22Rv1 (cell line): ENCODE data around the gene DDX27.
"Not testable (repeated sequence)": the region's sequence is repeated elsewhere in the genome, so short reads cannot be mapped to it uniquely, and the experiment has no call there.

Experiments used
- H3K27ac ChIP-seq: fragments of 450-650 bp; 2 replicates; pipeline ENCODE4 v1.5.1; 2017
- ZFX ChIP-seq: fragments of 450-650 bp; IDR thresholded peaks from 2 replicates; pipeline ENCODE4 v1.6.1; 2017; ENCODE audit warnings: antibody characterized with exemption, borderline replicate concordance
- TF ChIP-seq, protein P1 (sequence below): fragments of 450-650 bp; IDR thresholded peaks from 2 replicates; pipeline ENCODE4 v1.5.1; 2017; ENCODE audit warnings: mild to moderate bottlenecking

DDX27 gene

DNA sequence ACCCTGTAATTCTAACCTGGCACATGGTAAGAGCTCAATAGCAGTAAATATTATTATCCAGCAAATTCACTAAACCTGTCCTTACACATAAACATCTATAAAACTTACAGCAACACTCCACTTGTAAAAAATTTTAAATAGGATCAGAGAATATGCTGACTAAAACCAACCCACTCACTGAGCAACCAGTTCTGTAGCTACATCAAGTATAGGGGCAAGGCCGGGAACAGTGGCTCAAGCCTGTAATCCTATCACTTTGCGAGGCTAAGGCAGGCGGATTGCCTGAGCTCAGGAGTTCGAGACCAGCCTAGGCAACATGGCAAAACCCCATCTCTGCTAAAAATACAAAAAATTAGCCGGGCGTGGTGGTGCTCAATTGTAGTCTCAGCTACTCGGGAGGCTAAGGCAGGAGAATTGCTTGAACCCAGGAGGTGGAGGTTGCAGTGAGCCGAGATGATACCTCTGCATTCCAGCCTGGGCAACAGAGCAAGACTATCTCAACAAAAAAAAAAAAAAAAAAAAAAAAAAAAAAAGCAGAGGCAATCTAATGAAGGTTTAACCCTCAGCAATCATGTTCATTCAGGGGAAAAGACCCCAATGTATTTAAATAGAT is 37.8 kb upstream of the DDX27 start:
- TF ChIP-seq ZFX, result no peak
- TF ChIP-seq, protein P1, sequence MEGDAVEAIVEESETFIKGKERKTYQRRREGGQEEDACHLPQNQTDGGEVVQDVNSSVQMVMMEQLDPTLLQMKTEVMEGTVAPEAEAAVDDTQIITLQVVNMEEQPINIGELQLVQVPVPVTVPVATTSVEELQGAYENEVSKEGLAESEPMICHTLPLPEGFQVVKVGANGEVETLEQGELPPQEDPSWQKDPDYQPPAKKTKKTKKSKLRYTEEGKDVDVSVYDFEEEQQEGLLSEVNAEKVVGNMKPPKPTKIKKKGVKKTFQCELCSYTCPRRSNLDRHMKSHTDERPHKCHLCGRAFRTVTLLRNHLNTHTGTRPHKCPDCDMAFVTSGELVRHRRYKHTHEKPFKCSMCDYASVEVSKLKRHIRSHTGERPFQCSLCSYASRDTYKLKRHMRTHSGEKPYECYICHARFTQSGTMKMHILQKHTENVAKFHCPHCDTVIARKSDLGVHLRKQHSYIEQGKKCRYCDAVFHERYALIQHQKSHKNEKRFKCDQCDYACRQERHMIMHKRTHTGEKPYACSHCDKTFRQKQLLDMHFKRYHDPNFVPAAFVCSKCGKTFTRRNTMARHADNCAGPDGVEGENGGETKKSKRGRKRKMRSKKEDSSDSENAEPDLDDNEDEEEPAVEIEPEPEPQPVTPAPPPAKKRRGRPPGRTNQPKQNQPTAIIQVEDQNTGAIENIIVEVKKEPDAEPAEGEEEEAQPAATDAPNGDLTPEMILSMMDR, result no peak
- H3K27ac ChIP-seq, result no peak overlapping the region

DNA sequence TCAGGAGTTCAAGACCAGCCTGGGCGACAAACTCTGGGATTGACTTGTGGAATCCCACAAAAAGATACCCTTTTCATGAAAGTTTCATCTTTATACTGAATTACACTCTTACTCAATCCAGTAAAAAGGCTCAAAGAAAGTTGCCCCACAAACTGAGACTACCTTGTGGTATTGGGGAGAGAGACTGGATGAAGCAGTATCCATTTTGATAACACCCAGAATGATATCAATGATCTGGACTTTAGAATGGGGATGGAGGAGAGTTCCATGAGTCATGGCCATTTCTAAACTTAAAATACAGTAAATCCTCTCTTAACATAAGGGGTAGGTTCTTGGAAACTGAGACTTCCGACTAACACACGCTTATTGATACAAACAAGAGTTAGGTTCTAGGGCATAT is 35.8 kb upstream of the DDX27 start:
- TF ChIP-seq, protein P1, result no peak
- no peak for TF ChIP-seq ZFX
- no peak overlapping the region for H3K27ac ChIP-seq

DNA sequence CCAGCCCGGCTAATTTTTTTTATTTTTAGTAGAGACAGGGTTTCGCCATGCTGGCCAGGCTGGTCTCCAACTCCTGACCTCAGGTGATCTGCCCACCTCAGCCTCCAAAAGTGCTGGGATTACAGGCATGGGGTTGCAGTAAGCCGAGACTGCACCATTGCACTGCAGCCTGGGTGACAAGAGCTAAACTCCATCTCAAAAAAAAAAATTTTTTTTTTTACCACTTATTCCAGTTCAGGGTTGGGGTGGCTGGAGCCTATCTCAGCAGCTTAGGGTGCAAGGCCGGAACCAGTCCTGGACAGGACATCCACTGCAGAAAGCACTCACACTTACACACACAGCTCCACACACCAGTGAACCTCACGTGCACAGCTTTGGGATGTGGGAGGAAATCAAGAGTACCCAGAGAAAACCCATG is 35.1 kb upstream of the DDX27 start:
- not testable (repeated sequence) for H3K27ac ChIP-seq

DNA sequence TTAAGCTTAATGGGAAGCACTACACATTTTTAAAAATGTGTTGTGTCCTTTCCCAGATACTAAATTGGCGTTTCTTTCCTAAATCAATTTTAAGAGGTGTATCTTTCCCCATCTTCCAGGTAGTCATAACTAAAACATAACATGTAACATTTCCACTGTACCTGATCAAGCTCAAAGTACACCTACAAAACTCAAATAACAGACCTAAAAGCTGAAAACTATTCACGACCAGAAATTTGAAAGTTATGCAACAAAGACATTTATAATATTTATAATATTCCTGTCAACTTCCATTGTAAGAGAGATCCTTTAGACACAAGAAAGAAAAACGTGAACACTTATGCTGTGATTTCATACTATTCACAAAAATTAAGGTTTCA is 34.5 kb upstream of the DDX27 start:
- no peak for TF ChIP-seq ZFX
- TF ChIP-seq, protein P1, result no peak

DNA sequence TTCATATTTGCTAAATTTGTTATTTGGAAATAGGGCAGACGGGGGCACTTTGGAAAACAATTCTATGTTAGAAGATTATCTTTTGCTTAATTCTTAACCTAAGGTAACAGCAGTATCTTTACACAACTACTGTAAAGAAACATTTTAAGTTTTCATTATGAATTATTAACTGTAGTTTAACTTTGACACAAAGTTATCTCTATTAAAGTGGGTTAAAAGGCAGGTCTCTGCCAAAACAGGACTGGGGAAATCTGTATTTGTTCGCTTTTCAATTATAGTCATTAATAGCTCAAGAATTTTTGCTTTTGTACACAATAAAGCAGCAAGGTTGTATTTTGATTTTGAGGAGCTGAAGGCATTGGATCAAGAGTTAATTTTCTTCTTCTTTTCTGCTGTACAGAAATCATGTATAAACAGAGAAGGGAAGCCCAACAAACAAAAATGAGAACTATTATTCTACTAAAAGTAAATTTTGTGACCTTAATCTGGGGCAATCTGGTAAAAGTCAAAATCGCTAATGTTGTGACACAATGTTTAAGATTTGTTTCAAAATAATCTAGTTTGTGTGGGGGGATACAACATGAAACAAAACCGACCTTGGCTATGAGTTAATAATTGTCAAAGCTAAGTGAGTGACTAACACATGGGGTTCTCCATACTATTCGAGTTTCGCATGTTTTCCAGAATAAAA is 34.0 kb upstream of the DDX27 start:
- no peak for TF ChIP-seq ZFX
- TF ChIP-seq, protein P1, result no peak
- no peak overlapping the region for H3K27ac ChIP-seq

More for the DNA sequence above, 34.5 kb upstream of the DDX27 start:
- H3K27ac ChIP-seq, result no peak overlapping the region

DNA sequence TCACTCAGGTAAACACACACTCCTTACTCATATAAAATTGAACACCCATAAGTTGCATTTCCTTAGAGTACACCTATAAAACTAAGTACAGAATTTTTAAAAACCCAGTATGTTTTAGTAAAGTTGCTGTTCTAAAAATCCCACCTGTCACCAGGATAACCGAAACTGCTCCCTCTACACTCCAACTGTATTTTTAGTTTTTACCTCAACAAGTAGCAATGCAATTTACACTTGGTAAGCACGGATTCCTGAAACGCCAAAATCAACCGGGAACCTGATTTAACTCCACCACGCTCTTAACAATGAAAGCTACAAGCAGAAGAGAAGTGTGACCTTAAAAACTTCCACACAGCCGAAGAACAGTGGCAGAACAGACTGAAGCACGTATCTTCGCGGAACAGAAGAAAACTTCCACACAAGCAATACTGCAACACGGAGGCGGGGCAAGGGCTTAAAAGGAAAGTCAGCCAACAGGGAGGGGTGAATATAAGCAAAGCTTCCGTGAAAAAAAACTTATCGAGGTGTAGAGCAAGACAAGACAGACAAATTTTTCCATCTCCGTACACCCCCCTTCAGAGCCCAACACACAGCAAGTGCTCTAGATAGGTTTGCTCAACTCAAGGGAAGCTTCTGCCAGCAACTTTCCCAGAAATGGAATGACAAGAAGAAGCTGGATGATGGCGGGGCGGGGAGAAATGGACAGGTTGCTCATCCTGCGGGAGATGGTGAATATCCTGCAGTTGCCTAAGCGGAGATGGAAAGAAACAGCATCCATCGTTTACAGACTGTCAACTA is 32.5 kb upstream of the DDX27 start:
- TF ChIP-seq ZFX, result no peak
- TF ChIP-seq, protein P1, result no peak
- H3K27ac ChIP-seq, result peak overlapping the region; percentile 89

DNA sequence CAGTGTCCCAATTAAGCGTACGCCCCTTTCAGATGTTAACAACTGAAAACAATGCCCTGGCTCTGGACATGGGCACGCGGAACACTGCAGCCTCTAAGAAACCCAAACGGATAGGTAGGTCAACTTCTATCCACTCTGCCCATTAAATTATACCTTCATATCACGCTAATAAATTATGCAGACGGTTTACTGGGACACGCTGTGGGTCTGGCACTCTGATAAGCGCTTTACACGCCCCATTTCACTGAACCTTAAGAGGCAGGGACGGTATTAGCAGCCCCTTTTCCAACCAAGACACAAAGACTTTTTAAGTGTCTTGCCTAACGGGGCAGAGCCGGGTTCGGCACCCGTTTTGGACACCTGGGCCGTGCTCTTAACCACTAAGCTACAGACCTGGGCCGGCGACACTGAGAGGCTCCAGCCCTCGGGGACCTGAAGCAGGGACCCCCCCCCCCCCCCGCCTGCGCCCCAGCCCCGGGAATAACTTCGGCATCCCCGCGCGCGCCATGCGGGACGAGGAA is 31.8 kb upstream of the DDX27 start:
- TF ChIP-seq ZFX, result no peak
- TF ChIP-seq, protein P1, result no peak
- H3K27ac ChIP-seq, result peak overlapping the region; percentile 89
